Liver (tissue), 3 donors: ENCODE results near the gene BTG3.

Experiments used
- EGR1 ChIP-seq, 2 donors: IDR thresholded peaks; 2 replicates each; pipeline ENCODE4 v1.6.1; 2016 to 2018; ENCODE audit warnings: antibody characterized with exemption in 2 of 2, low read depth in 2 of 2
- HNF4A ChIP-seq, 2 donors: conservative IDR thresholded peaks; 2 replicates each; pipeline ENCODE4 v1.6.1; 2016; ENCODE audit warnings: antibody characterized with exemption in 2 of 2, mild to moderate bottlenecking in 2 of 2
- JUND ChIP-seq, 2 donors: IDR thresholded peaks; 2 replicates each; pipeline ENCODE4 v1.6.1; 2016; ENCODE audit warnings: antibody characterized with exemption in 2 of 2
- NR2F2 ChIP-seq: IDR thresholded peaks from 2 replicates; pipeline ENCODE4 v1.6.1; 2016; ENCODE audit warnings: antibody characterized with exemption
- RAD21 ChIP-seq, 2 donors: IDR thresholded peaks; 2 replicates each; pipeline ENCODE4 v1.6.1; 2016; ENCODE audit warnings: antibody characterized with exemption in 2 of 2, mild to moderate bottlenecking in 2 of 2
- SP1 ChIP-seq: IDR thresholded peaks from 2 replicates; pipeline ENCODE4 v1.6.1; 2018; ENCODE audit warnings: antibody characterized with exemption, mild to moderate bottlenecking
- TAF1 ChIP-seq: conservative IDR thresholded peaks from 2 replicates; pipeline ENCODE4 v1.6.1; 2016; ENCODE audit warnings: antibody characterized with exemption, mild to moderate bottlenecking
- YY1 ChIP-seq: IDR thresholded peaks from 2 replicates; pipeline ENCODE4 v1.6.1; 2016; ENCODE audit warnings: antibody characterized with exemption, mild to moderate bottlenecking
- TF ChIP-seq, protein P1 (sequence below): fragments of 150-350 bp; IDR thresholded peaks from 2 replicates; pipeline ENCODE4 v1.5.1; 2017; ENCODE audit warnings: improper control_type of control experiment, low read depth, low read length; ENCODE audit not compliant: missing input control
- TF ChIP-seq, protein P2 (sequence below): IDR thresholded peaks from 2 replicates; pipeline ENCODE4 v1.6.1; 2016; ENCODE audit warnings: antibody characterized with exemption
- TF ChIP-seq, protein P3 (sequence below): IDR thresholded peaks from 2 replicates; pipeline ENCODE4 v1.6.1; 2016; ENCODE audit warnings: antibody characterized with exemption, mild to moderate bottlenecking
- TF ChIP-seq, protein P4 (sequence below): IDR thresholded peaks from 2 replicates; pipeline ENCODE4 v1.6.1; 2016; ENCODE audit warnings: antibody characterized with exemption
- donor health status: healthy.
- donor health status: healthy.

DNA sequence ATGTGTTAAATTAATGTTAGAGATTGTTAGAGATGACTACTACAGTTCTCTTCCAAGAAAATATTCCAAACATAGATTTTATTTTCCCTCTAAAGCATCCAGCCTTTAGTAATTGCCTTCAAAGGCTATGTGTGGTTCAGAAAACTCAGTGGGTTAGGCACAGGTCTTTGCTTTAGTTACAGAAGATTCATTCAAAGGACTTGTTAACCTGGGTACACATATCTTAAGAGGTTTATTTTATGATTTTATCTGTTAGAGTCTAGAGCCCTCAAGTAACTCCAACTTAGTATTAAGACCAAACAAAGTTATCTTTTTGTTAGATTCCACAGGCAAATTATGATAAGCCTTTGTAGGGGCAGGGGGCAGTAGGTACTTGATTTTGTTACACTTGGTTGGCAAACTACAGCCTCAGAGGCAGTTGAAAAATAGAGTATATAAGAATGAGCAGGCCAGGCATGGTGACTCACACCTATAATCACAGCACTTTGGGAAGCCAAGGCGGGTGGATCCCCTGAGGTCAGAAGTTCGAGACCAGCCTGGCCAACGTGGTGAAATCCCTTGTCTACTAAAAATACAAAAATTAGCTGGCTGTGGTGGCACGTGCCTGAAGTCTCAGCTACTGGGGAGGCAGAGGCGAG, 61.9 kb downstream of the BTG3 start:
- TF ChIP-seq, protein P1, sequence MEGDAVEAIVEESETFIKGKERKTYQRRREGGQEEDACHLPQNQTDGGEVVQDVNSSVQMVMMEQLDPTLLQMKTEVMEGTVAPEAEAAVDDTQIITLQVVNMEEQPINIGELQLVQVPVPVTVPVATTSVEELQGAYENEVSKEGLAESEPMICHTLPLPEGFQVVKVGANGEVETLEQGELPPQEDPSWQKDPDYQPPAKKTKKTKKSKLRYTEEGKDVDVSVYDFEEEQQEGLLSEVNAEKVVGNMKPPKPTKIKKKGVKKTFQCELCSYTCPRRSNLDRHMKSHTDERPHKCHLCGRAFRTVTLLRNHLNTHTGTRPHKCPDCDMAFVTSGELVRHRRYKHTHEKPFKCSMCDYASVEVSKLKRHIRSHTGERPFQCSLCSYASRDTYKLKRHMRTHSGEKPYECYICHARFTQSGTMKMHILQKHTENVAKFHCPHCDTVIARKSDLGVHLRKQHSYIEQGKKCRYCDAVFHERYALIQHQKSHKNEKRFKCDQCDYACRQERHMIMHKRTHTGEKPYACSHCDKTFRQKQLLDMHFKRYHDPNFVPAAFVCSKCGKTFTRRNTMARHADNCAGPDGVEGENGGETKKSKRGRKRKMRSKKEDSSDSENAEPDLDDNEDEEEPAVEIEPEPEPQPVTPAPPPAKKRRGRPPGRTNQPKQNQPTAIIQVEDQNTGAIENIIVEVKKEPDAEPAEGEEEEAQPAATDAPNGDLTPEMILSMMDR: no peak
- TF ChIP-seq SP1: no peak
- TF ChIP-seq RAD21 (IDR thresholded peaks at IDR 0.05): no peak
- TF ChIP-seq HNF4A (conservative IDR thresholded peaks at IDR 0.05): no peak
- no peak for TF ChIP-seq EGR1 (IDR thresholded peaks at IDR 0.05; ENCODE audit: low read depth in 2 of 2)
- TF ChIP-seq, protein P2, sequence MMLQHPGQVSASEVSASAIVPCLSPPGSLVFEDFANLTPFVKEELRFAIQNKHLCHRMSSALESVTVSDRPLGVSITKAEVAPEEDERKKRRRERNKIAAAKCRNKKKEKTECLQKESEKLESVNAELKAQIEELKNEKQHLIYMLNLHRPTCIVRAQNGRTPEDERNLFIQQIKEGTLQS: no peak
- no peak for TF ChIP-seq TAF1
- TF ChIP-seq, protein P3, sequence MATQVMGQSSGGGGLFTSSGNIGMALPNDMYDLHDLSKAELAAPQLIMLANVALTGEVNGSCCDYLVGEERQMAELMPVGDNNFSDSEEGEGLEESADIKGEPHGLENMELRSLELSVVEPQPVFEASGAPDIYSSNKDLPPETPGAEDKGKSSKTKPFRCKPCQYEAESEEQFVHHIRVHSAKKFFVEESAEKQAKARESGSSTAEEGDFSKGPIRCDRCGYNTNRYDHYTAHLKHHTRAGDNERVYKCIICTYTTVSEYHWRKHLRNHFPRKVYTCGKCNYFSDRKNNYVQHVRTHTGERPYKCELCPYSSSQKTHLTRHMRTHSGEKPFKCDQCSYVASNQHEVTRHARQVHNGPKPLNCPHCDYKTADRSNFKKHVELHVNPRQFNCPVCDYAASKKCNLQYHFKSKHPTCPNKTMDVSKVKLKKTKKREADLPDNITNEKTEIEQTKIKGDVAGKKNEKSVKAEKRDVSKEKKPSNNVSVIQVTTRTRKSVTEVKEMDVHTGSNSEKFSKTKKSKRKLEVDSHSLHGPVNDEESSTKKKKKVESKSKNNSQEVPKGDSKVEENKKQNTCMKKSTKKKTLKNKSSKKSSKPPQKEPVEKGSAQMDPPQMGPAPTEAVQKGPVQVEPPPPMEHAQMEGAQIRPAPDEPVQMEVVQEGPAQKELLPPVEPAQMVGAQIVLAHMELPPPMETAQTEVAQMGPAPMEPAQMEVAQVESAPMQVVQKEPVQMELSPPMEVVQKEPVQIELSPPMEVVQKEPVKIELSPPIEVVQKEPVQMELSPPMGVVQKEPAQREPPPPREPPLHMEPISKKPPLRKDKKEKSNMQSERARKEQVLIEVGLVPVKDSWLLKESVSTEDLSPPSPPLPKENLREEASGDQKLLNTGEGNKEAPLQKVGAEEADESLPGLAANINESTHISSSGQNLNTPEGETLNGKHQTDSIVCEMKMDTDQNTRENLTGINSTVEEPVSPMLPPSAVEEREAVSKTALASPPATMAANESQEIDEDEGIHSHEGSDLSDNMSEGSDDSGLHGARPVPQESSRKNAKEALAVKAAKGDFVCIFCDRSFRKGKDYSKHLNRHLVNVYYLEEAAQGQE: no peak
- TF ChIP-seq, protein P4, sequence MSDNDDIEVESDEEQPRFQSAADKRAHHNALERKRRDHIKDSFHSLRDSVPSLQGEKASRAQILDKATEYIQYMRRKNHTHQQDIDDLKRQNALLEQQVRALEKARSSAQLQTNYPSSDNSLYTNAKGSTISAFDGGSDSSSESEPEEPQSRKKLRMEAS: no peak
- TF ChIP-seq JUND (IDR thresholded peaks at IDR 0.05): no peak
- no peak for TF ChIP-seq NR2F2
- no peak for TF ChIP-seq YY1
